Karpas-422 (cell line): ENCODE data around the gene NHLRC2. TPM values are rescaled to one million over a fixed set of nuclear protein-coding genes. Genes with fewer than 3 reads are reported as not detected.
"Not testable (repeated sequence)": the region's sequence is repeated elsewhere in the genome, so short reads cannot be mapped to it uniquely, and the experiment has no call there.

Experiments
- DNase-seq: peaks from one replicate; pipeline ENCODE4 v3.0.0-alpha.2; 2015
- H2AFZ ChIP-seq: fragments of 200-600 bp; sonication (generic); 2 replicates; pipeline ENCODE4 v1.6.1; 2014; ENCODE audit warnings: antibody characterized with exemption, low read length, mixed read lengths
- H3K27ac ChIP-seq: fragments of 200-600 bp; sonication (generic); 2 replicates; pipeline ENCODE4 v1.5.1; 2014; ENCODE audit warnings: mild to moderate bottlenecking, low read length, moderate library complexity
- H3K27me3 ChIP-seq: fragments of 200-600 bp; sonication (generic); 2 replicates; pipeline ENCODE4 v1.6.1; 2014; ENCODE audit warnings: low read length, mixed read lengths
- H3K36me3 ChIP-seq: fragments of 200-600 bp; sonication (generic); 2 replicates; pipeline ENCODE4 v1.6.1; 2014; ENCODE audit warnings: low read length, mixed read lengths; ENCODE audit not compliant: insufficient read depth
- H3K4me1 ChIP-seq: fragments of 200-600 bp; sonication (generic); 2 replicates; pipeline ENCODE4 v1.6.1; 2014; ENCODE audit warnings: mild to moderate bottlenecking, low read length, mixed read lengths
- H3K4me2 ChIP-seq: fragments of 200-600 bp; sonication (generic); 2 replicates; pipeline ENCODE4 v1.6.1; 2014; ENCODE audit warnings: low read length, low read depth, mild to moderate bottlenecking; ENCODE audit not compliant: poor library complexity, severe bottlenecking
- H3K4me3 ChIP-seq: fragments of 200-600 bp; sonication (generic); 2 replicates; pipeline ENCODE4 v1.5.1; 2014; ENCODE audit warnings: mild to moderate bottlenecking, antibody characterized with exemption, low read length, mixed read lengths
- H3K79me2 ChIP-seq: fragments of 200-600 bp; sonication (generic); 2 replicates; pipeline ENCODE4 v1.6.1; 2014; ENCODE audit warnings: mild to moderate bottlenecking, low read length, mixed read lengths
- H3K9ac ChIP-seq: fragments of 200-600 bp; sonication (generic); 2 replicates; pipeline ENCODE4 v1.6.0; 2014; ENCODE audit warnings: low read length
- H3K9me2 ChIP-seq: fragments of 200-600 bp; sonication (generic), shearing (Covaris generic); replicated peaks from 2 replicates; pipeline ENCODE4 v1.6.0; 2014; ENCODE audit warnings: mild to moderate bottlenecking, low read length, moderate library complexity; ENCODE audit not compliant: insufficient read depth
- H3K9me3 ChIP-seq: fragments of 300-700, 200-600 bp; sonication (generic); 2 replicates; pipeline ENCODE4 v1.6.1; 2014; ENCODE audit warnings: low read length, mixed read lengths
- H4K20me1 ChIP-seq: fragments of 200-600 bp; sonication (generic); 2 replicates; pipeline ENCODE4 v1.6.1; 2014; ENCODE audit warnings: mild to moderate bottlenecking, antibody characterized with exemption, low read length, low read depth; ENCODE audit not compliant: insufficient read depth
- total RNA-seq: library from RNA; depleted of rRNA; stranded (reverse); fragments of >200 nt; shearing (Covaris generic); gene quantifications from 2 replicates; pipeline ENCODE4 v1.2.3, GENCODE V29; 2014; ENCODE audit warnings: low replicate concordance

Gene NHLRC2
- total RNA-seq, 1 experiment from 2014 or later = 21.9 TPM

DNA sequence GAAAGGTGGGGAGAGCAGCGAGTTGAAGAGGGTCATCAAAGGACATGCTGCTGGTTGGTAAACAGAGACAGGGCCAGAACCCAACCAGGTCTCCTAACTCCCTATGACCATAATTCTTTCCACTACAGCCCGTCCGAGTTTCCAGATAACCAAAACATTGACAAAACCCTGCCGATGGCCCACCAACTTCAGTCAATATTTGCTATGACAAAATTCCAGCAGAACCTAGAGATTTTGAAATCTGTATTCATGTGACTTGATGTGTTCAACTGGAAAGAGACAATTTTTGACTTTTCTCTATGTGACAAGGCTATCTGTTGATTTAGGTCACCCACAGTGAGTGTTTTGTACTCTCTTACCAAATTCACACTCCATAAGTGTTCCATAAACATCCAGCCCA lies 86.7 kb downstream of the NHLRC2 start:
- DNase-seq = no peak
- H3K9ac ChIP-seq = no peak overlapping the region

DNA sequence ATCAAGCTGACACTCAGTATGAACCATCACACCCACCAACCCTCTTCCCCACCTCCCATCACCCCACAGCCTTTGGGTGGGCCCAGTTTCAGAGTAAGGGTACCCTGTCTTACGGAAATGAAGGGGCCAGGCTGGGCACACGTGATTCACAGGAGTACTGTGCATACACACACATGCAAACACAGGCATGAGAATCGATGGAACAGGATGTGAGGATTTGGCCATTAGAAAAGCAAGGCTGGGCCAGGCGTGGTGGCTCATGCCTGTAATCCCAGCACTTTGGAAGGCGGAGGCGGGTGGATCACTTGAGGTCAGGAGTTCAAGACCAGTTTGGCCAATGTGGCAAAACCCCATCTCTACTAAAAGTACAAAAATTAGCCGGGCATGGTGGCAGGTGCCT lies 88.7 kb downstream of the NHLRC2 start:
- H3K4me2 ChIP-seq, DNase-seq: not testable (repeated sequence)

More for the DNA sequence above, 86.7 kb downstream of the NHLRC2 start:
- Histone ChIP-seq H3K27me3 (no peaks in the 10 kb centered on the region), H3K4me3 (no peak overlapping the region), H3K4me2 (no peak overlapping the region), H4K20me1 (no peaks in the 10 kb centered on the region), H3K9me3 (no peaks in the 10 kb centered on the region), H2AFZ (no peak overlapping the region), H3K27ac (no peak overlapping the region), H3K79me2 (no peaks in the 10 kb centered on the region), H3K4me1 (no peaks in the 10 kb centered on the region), H3K9me2 (no peaks in the 10 kb centered on the region), H3K36me3 (no peaks in the 10 kb centered on the region)

DNA sequence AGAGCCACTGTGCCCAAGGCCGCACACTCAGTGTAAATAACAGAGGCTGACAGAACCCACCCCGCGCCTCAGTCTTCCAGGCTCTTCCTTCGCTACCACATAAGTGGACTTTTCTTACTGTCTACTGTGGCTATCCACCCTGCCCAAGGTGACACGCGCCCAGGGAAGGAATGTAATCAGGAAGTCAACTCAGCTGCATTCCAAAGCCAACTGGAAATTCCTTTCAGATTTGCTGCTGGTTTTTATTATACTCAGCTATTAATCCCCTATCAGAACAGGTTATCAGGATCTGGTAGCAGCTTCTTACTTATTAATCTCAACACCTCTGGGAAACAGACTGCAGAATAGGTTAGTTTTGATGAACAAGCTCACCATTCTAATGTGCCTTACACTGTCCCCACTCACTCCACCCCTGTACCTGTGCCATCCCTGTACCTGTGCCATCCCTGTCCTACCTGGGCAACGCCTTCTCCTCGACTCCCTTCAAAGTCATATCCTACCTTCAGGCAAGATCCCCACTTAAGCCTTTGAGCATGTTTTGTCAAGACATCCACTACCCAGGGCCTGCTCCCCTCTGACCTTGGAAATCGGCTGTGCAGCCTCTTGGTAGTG lies 90.7 kb downstream of the NHLRC2 start:
- no peak overlapping the region for H2AFZ ChIP-seq

More for the DNA sequence above, 88.7 kb downstream of the NHLRC2 start:
- H3K9me3 ChIP-seq, H3K79me2 ChIP-seq, H3K9ac ChIP-seq, H3K36me3 ChIP-seq, H2AFZ ChIP-seq, H4K20me1 ChIP-seq, H3K9me2 ChIP-seq, H3K4me3 ChIP-seq, H3K27ac ChIP-seq, H3K27me3 ChIP-seq, H3K4me1 ChIP-seq: not testable (repeated sequence)

DNA sequence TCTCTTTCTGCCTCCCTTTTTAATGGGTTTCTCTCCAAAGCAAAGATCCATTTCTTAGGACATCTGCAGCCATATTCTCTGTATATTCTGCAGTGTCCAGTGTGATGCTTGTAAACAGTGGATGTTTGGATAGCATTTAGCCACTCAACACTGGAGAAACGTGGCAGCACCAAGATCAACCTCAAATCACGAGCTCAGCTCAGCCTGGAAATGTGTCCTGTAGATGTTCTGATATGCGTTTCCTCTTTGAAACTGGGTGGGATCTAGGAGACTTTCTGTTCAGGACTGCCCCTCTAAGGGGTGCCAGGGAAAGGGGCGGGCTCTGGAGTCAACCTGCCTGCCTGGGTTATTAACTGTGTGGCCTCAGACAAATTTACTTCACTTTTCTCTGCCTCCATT lies 91.2 kb downstream of the NHLRC2 start:
- no peaks in the 10 kb centered on the region for H4K20me1 ChIP-seq
- H3K79me2 ChIP-seq = no peaks in the 10 kb centered on the region
- no peak overlapping the region for H3K27ac ChIP-seq
- no peaks in the 10 kb centered on the region for H3K36me3 ChIP-seq
- no peaks in the 10 kb centered on the region for H3K9me2 ChIP-seq
- H3K4me1 ChIP-seq = no peaks in the 10 kb centered on the region
- peak; percentile 40 for DNase-seq
- H3K4me3 ChIP-seq = no peak overlapping the region
- H3K4me2 ChIP-seq = no peak overlapping the region
- no peaks in the 10 kb centered on the region for H3K9me3 ChIP-seq
- no peak overlapping the region for H2AFZ ChIP-seq
- no peaks in the 10 kb centered on the region for H3K27me3 ChIP-seq
- no peak overlapping the region for H3K9ac ChIP-seq

More for the DNA sequence above, 90.7 kb downstream of the NHLRC2 start:
- no peak overlapping the region for H3K4me2 ChIP-seq
- H3K4me3 ChIP-seq = no peak overlapping the region
- no peaks in the 10 kb centered on the region for H4K20me1 ChIP-seq
- peak; percentile 24 for DNase-seq
- no peaks in the 10 kb centered on the region for H3K4me1 ChIP-seq
- H3K27me3 ChIP-seq = no peaks in the 10 kb centered on the region
- H3K79me2 ChIP-seq = no peaks in the 10 kb centered on the region
- H3K9ac ChIP-seq = no peak overlapping the region
- H3K27ac ChIP-seq = no peak overlapping the region
- H3K9me2 ChIP-seq = no peaks in the 10 kb centered on the region
- H3K9me3 ChIP-seq = no peaks in the 10 kb centered on the region
- no peaks in the 10 kb centered on the region for H3K36me3 ChIP-seq

DNA sequence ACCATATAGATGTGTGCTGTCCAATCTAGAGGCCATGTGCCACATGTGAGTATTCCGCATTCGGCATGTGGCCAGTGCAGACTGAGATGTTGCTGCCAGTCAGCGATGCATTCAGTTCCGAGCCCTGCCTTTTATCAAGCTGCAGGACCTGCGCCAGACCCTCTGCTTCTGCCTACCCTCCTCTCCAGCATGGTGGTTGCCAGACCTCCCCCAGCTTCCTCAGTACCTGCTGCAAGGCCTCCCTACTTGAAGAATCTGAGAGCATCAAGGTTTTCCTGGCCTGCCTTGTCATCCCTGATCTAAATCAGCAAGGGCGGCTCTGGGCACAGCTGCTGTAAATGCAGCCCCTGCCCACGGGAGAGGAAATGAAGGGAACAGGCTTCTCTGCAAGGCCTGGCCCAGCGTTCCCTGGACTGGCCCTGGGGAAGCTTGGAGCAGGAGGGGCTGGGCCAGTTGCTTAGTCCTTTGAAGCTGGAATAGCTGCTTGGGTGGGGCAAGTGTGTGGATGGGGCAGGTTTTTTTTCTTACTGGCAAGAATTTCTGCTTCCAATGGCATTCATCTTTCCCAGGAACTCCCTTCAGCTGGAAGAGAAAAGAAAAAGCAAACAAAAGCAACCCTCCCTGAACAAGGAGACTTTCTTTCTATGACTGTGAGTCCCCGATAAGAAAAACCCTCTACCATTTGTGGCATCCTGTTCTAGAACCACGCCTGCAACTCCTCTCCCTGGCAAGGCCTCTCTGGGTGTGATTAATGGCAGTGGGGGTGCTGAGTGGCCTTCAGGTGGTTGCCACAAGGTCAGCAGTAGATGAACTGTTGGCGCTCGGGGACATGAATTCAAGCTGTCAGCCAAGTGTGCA lies 93.0 kb downstream of the NHLRC2 start:
- no peaks in the 10 kb centered on the region for H3K79me2 ChIP-seq
- no peaks in the 10 kb centered on the region for H4K20me1 ChIP-seq
- H3K4me1 ChIP-seq = no peaks in the 10 kb centered on the region
- no peak overlapping the region for H3K9ac ChIP-seq
- no peak overlapping the region for H3K4me2 ChIP-seq
- H2AFZ ChIP-seq = no peak overlapping the region
- H3K36me3 ChIP-seq = no peaks in the 10 kb centered on the region
- no peaks in the 10 kb centered on the region for H3K9me3 ChIP-seq
- DNase-seq = peak; percentile 32
- H3K9me2 ChIP-seq = no peaks in the 10 kb centered on the region
- H3K27me3 ChIP-seq = no peaks in the 10 kb centered on the region
- H3K4me3 ChIP-seq = no peak overlapping the region
- no peak overlapping the region for H3K27ac ChIP-seq

DNA sequence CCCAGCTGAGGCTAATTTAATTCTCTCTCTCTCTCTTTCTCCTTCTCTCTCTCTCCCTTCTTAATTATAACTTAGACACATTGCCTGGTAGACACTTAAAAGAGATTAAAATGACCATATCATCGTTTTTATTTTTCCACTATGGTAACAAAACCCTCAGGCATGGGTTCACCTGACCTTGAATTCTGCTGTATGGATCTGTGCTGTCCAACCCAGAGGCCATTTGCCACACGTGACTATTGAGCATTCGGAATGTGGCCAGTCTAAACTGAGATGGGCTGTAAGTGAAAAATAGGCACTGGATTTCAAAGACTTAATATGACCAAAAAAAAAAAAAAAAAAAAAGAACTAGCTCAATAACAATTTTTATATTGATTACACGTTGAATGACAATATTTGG lies 93.6 kb downstream of the NHLRC2 start:
- H3K4me2 ChIP-seq = no peak overlapping the region
- H4K20me1 ChIP-seq = no peaks in the 10 kb centered on the region
- no peaks in the 10 kb centered on the region for H3K9me2 ChIP-seq
- H3K9ac ChIP-seq = no peak overlapping the region
- H3K79me2 ChIP-seq = no peaks in the 10 kb centered on the region
- no peak overlapping the region for H3K27ac ChIP-seq
- DNase-seq = no peak
- H3K27me3 ChIP-seq = no peaks in the 10 kb centered on the region
- no peak overlapping the region for H2AFZ ChIP-seq
- H3K4me3 ChIP-seq = no peak overlapping the region
- no peaks in the 10 kb centered on the region for H3K36me3 ChIP-seq
- no peaks in the 10 kb centered on the region for H3K9me3 ChIP-seq
- no peaks in the 10 kb centered on the region for H3K4me1 ChIP-seq

DNA sequence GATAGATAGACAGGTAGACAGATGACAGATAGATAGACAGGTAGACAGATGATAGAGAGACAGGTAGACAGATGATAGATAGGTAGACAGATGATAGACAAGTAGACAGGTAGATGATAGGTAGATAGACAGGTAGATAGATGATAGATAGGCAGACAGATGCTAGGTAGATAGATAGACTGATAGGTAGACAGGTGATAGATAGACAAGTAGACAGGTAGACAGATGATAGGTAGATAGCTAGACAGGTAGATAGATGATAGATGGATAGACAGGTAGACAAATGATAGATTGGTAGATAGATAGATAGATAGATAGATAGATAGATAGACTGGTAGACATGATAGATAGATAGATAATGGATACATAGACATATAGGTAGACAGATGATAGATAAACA lies 95.8 kb downstream of the NHLRC2 start:
- Histone ChIP-seq H3K36me3 (no peaks in the 10 kb centered on the region), H4K20me1 (no peaks in the 10 kb centered on the region), H3K9me3 (no peaks in the 10 kb centered on the region), H3K27ac (no peak overlapping the region), H3K9ac (no peak overlapping the region), H3K79me2 (no peaks in the 10 kb centered on the region), H3K4me2 (no peak overlapping the region), H3K4me3 (no peak overlapping the region), H3K4me1 (peaks cover 16% of the 10 kb centered on the region), H3K9me2 (no peaks in the 10 kb centered on the region), H3K27me3 (no peaks in the 10 kb centered on the region), H2AFZ (no peak overlapping the region)
- no peak for DNase-seq

DNA sequence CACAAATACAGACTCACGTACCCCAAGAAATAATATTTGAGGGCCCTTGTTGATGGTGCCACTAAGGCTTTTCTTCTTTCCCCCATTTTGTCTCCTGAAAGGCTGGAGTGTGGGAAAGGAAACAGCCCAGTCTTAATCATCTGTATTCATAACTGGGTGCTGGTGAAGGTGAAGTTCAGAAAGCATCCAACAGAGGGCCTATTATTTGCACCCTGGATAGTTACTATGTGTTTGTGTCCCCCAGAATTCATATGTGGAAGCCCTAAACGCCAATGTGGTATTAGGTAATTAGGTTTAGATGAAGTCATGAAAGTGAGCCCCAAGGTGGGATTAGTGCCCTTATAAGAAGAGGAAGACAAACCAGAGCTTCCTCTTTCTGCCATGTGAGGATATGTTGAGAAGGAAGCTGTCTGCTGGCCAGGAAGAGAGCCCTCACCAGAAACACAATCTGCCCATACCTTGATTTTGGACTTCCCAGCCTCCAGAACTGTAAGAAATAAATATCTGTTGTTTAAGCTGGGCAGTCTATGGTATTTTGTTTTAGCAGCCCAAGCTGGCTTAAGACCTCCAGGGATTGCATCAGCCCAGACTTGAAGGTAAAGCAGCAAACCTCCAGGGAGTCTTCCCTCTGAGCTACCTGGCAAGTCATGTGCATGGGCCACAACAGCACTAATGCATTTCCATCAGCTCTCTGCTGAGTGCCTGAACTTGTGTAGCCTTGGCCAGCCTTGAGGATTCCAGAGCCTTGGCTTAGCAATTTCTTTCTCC lies 99.2 kb downstream of the NHLRC2 start:
- Histone ChIP-seq H3K9me3 (no peaks in the 10 kb centered on the region), H3K36me3 (no peaks in the 10 kb centered on the region), H3K4me1 (peaks cover 16% of the 10 kb centered on the region), H3K27ac (peak overlapping the region; percentile 27; the same call in 1 of the 2 replicates), H3K4me3 (peak overlapping the region; percentile 13; the same call in 1 of the 2 replicates), H3K4me2 (peak overlapping the region; percentile 37), H4K20me1 (no peaks in the 10 kb centered on the region), H3K79me2 (no peaks in the 10 kb centered on the region), H3K9ac (peak overlapping the region; percentile 31; the same call in 1 of the 2 replicates), H3K9me2 (no peaks in the 10 kb centered on the region), H2AFZ (peak overlapping the region; percentile 76), H3K27me3 (no peaks in the 10 kb centered on the region)
- peak; percentile 84 for DNase-seq
